ENCODE measurements around the gene DLGAP1. TPM values are rescaled to one million over a fixed set of nuclear protein-coding genes. Genes with fewer than 3 reads are reported as not detected.

Gene DLGAP1
- total RNA-seq, 1 donor from 2014 or later: 3.7 TPM

GRCh38 chr18:3815991-3816390 is 639.1 kb downstream of the DLGAP1 start:
- peaks cover 5% of the 10 kb centered on the region for H3K4me1 Mint-ChIP-seq (ENCODE audit: unreplicated experiment)
- no peak overlapping the region for H3K4me3 Mint-ChIP-seq
- no peak overlapping the region for H3K27ac Mint-ChIP-seq
- no peaks in the 10 kb centered on the region for H3K9me3 Mint-ChIP-seq
- no peak for TF ChIP-seq CTCF (conservative IDR thresholded peaks at IDR 0.05)
- H3K36me3 Mint-ChIP-seq: no peaks in the 10 kb centered on the region
- H3K27me3 Mint-ChIP-seq: no peaks in the 10 kb centered on the region
- DNase-seq (ENCODE audit: extremely low spot score, unreplicated experiment): no peak

DNA sequence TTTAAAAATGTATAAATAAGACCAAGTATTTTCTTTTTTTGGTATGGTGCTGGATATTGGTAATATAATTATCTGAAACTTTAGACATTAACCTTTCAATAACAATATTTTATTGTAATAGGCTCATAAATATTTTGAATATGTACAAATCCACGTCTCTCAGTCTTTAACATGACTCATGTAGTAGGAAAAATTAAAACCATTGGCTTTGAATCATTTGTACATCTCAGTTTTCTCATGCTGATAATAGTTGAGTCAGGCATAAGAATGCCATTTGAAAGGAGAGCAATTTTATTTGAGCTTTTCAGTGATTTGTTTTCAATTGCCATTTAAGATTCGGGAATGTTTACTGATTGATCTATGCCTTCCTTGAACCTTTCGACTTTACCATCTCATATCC is 640.3 kb downstream of the DLGAP1 start:
- Mint-ChIP-seq H3K27ac (no peak overlapping the region), H3K4me3 (no peak overlapping the region), H3K36me3 (no peaks in the 10 kb centered on the region), H3K9me3 (no peaks in the 10 kb centered on the region), H3K27me3 (no peaks in the 10 kb centered on the region), H3K4me1 (ENCODE audit: unreplicated experiment) (peaks cover 5% of the 10 kb centered on the region)
- DNase-seq (ENCODE audit: extremely low spot score, unreplicated experiment): no peak
- no peak for TF ChIP-seq CTCF (conservative IDR thresholded peaks at IDR 0.05)

- no peak for DNase-seq (ENCODE audit: extremely low spot score, unreplicated experiment)
- Mint-ChIP-seq H3K36me3 (no peaks in the 10 kb centered on the region), H3K9me3 (no peaks in the 10 kb centered on the region), H3K27ac (no peak overlapping the region), H3K4me1 (ENCODE audit: unreplicated experiment) (no peaks in the 10 kb centered on the region), H3K4me3 (no peak overlapping the region), H3K27me3 (no peaks in the 10 kb centered on the region)
- TF ChIP-seq CTCF (conservative IDR thresholded peaks at IDR 0.05): no peak
Measured at GRCh38 chr18:3810296-3810695, 644.8 kb downstream of the DLGAP1 start.

DNA sequence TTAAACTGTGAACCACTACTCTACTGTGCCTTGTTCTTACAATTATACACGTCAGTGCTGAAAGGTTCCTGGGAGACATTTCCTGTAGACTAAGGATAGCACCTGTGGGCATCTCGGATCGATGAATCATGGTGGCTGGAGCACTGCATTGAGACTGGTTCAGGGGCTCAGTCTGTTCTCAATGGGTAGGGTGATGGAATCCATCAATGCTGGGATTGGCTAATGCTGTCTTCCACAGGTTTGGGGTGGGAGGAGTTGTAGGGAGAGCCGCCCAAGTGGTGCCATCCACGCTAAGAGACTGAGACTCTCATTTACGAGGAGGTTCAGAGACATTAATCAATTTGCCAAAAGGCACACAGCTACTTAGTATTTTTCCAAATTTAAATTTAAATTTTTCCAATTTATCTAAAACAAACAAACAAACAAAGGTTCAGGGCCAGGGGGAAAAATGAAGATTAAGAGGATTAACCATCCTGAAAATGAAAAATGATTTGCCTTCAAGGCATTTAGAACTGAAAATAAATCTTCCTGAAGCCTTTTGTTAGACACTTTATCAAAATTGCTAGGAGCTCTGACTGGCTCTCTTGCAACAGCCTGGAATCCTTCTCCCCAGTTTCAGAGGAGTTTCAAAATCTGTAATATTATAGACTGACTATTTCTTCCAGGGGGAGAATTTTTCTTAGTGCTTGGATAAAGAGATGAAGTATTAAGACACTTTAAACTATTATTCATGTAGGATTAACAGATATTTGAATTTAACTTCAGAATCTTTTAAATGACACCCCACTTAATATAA is 645.9 kb downstream of the DLGAP1 start:
- H3K9me3 Mint-ChIP-seq: no peaks in the 10 kb centered on the region
- no peaks in the 10 kb centered on the region for H3K27me3 Mint-ChIP-seq
- DNase-seq (ENCODE audit: extremely low spot score, unreplicated experiment): no peak
- no peak overlapping the region for H3K4me3 Mint-ChIP-seq
- no peaks in the 10 kb centered on the region for H3K36me3 Mint-ChIP-seq
- TF ChIP-seq CTCF (conservative IDR thresholded peaks at IDR 0.05): no peak
- no peak overlapping the region for H3K27ac Mint-ChIP-seq
- H3K4me1 Mint-ChIP-seq (ENCODE audit: unreplicated experiment): no peaks in the 10 kb centered on the region

GRCh38 chr18:3806656-3807055 is 648.5 kb downstream of the DLGAP1 start:
- no peaks in the 10 kb centered on the region for H3K36me3 Mint-ChIP-seq
- TF ChIP-seq CTCF (conservative IDR thresholded peaks at IDR 0.05): no peak
- H3K4me1 Mint-ChIP-seq (ENCODE audit: unreplicated experiment): no peaks in the 10 kb centered on the region
- no peak for DNase-seq (ENCODE audit: extremely low spot score, unreplicated experiment)
- no peak overlapping the region for H3K27ac Mint-ChIP-seq
- H3K9me3 Mint-ChIP-seq: no peaks in the 10 kb centered on the region
- H3K27me3 Mint-ChIP-seq: no peaks in the 10 kb centered on the region
- H3K4me3 Mint-ChIP-seq: no peak overlapping the region

Data from type B pancreatic cell (in vitro differentiated cells).